K562 (cell line): Measurements from ENCODE around the gene C6orf163. TPM values are rescaled to one million over a fixed set of nuclear protein-coding genes. Genes with fewer than 3 reads are reported as not detected.
A peak's percentile ranks its signal among the peaks of the same experiment; 100 is the strongest.

Experiments used
- EP400 ChIP-seq: fragments of 450-650 bp; IDR thresholded peaks from 2 replicates; pipeline ENCODE4 v1.6.1; 2017; ENCODE audit warnings: antibody characterized with exemption, mild to moderate bottlenecking, moderate library complexity
- GABPA ChIP-seq: fragments of 200-800 bp; sonication (Bioruptor generic); conservative IDR thresholded peaks from 2 replicates; pipeline ENCODE4 v1.6.1; 2016; ENCODE audit warnings: low read depth, missing genetic modification characterization, missing compliant biosample characterization
- MEIS2 ChIP-seq: fragments of 450-650 bp; IDR thresholded peaks from 2 replicates; pipeline ENCODE4 v1.6.1; 2014; ENCODE audit warnings: mild to moderate bottlenecking; ENCODE audit not compliant: partially characterized antibody
- POLR2G ChIP-seq: fragments of 200-400 bp; formaldehyde crosslinking; IDR thresholded peaks from 2 replicates; pipeline ENCODE4 v1.6.1; 2017; ENCODE audit warnings: low read depth, mild to moderate bottlenecking, antibody characterized with exemption, low read length, moderate library complexity
- STAT5B ChIP-seq: fragments of 250-450 bp; sonication (Bioruptor Pico); IDR thresholded peaks from 2 replicates; pipeline ENCODE4 v1.8.0; 2021; ENCODE audit warnings: mild to moderate bottlenecking, inconsistent platforms
- polyA plus RNA-seq, 8 experiments: library from polyadenylated mRNA; depleted of rRNA in 4 of 8; stranded (reverse) in 5 of 8; unstranded in 3 of 8; fragments of >200 nt; fragmentation: Nextera tagmentation in 2 of 8; fragmentation: Illumina TruSeq in 1 of 8; extraction: Ambion mirVana in 2 of 8; extraction: Trizol in 1 of 8; gene quantifications; 2 replicates each; pipeline versions ENCODE4 v1.2.1 to v1.2.3, GENCODE V29; 2011 to 2014; ENCODE audit warnings: inconsistent platforms in 1 of 8, missing spikeins in 1 of 8
- total RNA-seq, 7 experiments: library from RNA; depleted of rRNA in 6 of 7; stranded (reverse); fragments of >200 nt in 6 of 7; fragmentation: Illumina TruSeq in 2 of 7; extraction: Trizol in 2 of 7; gene quantifications; 2 replicates each; pipeline versions ENCODE4 v1.2.1 to v1.2.3, GENCODE V29; 2011 to 2021; ENCODE audit warnings: low replicate concordance in 1 of 7
- TF ChIP-seq, protein P1 (sequence below), 2 experiments: IDR thresholded peaks in 1 of 2; conservative IDR thresholded peaks in 1 of 2; 2 replicates each; pipeline ENCODE4 v1.6.1; 2016; ENCODE audit warnings: low read depth in 2 of 2, mild to moderate bottlenecking in 1 of 2, missing compliant biosample characterization in 1 of 2, missing genetic modification characterization in 1 of 2, moderate library complexity in 1 of 2
- TF ChIP-seq, protein P2 (sequence below), 2 experiments: fragments of 450-650 bp in 1 of 2; sonication (generic) in 1 of 2; formaldehyde crosslinking in 1 of 2; IDR thresholded peaks; 2 replicates each; pipeline versions ENCODE4 v1.7.1 to v1.9.0; 2016 to 2022; ENCODE audit warnings: inconsistent platforms in 1 of 2, mild to moderate bottlenecking in 1 of 2, missing genetic modification reagents in 1 of 2
- TF ChIP-seq, protein P3 (sequence below), 2 experiments: fragments of 450-650 bp in 1 of 2; sonication (generic) in 1 of 2; formaldehyde crosslinking in 1 of 2; IDR thresholded peaks in 1 of 2; conservative IDR thresholded peaks in 1 of 2; 2 replicates each; pipeline versions ENCODE4 v1.6.1 to v1.8.1; 2016 to 2023; ENCODE audit warnings: mild to moderate bottlenecking in 2 of 2, moderate library complexity in 2 of 2, inconsistent platforms in 1 of 2, missing genetic modification reagents in 1 of 2
- TF ChIP-seq, protein P4 (sequence below): sonication (generic); formaldehyde crosslinking; IDR thresholded peaks from 2 replicates; pipeline ENCODE4 v1.8.1; 2023; ENCODE audit warnings: mild to moderate bottlenecking, missing genetic modification reagents

Gene C6orf163
- total and polyA plus RNA-seq, 9 of the 15 experiments (the other 6 are each of a cell fraction or from before 2014, with no cell fraction given) = 0.67 to 4.7 (median 1.5) TPM

DNA sequence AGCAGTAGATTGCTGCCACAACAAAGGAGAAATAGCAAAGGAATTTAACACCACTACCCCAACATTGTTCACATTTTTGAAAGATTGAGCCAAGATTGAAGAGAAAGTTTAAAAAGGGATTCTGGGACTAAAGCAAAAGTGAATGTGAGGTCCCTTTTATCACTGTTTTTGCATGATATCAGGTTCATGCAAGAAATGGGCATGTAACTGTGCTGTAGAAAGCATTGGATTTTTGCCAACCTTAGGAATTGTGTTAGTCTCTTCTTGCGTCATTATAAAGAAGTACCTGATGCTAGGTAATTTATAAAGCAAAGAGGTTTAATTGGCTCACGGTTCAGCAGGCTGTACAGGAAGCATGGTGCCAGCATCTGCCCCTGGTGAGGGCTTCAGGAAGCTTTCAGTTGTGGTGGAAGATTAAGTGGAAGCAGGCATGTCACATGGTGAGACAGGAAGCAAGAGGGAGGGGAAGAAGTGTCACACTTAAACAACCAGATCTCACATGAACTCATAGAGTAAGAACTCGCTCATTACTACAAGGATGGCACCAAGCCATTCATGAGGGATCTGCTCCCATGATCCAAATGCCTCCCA lies 10.9 kb upstream of the C6orf163 start (continued):
- TF ChIP-seq, protein P1, sequence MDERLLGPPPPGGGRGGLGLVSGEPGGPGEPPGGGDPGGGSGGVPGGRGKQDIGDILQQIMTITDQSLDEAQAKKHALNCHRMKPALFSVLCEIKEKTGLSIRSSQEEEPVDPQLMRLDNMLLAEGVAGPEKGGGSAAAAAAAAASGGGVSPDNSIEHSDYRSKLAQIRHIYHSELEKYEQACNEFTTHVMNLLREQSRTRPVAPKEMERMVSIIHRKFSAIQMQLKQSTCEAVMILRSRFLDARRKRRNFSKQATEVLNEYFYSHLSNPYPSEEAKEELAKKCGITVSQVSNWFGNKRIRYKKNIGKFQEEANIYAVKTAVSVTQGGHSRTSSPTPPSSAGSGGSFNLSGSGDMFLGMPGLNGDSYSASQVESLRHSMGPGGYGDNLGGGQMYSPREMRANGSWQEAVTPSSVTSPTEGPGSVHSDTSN (CRISPR knock-in tag; IDR thresholded peaks at IDR 0.05; ENCODE audit: low read depth) = no peak
- TF ChIP-seq, protein P1 (tag; conservative IDR thresholded peaks at IDR 0.05; ENCODE audit: low read depth) = peak; percentile 37; the same call in 1 of the 2 replicates
- TF ChIP-seq, protein P2, sequence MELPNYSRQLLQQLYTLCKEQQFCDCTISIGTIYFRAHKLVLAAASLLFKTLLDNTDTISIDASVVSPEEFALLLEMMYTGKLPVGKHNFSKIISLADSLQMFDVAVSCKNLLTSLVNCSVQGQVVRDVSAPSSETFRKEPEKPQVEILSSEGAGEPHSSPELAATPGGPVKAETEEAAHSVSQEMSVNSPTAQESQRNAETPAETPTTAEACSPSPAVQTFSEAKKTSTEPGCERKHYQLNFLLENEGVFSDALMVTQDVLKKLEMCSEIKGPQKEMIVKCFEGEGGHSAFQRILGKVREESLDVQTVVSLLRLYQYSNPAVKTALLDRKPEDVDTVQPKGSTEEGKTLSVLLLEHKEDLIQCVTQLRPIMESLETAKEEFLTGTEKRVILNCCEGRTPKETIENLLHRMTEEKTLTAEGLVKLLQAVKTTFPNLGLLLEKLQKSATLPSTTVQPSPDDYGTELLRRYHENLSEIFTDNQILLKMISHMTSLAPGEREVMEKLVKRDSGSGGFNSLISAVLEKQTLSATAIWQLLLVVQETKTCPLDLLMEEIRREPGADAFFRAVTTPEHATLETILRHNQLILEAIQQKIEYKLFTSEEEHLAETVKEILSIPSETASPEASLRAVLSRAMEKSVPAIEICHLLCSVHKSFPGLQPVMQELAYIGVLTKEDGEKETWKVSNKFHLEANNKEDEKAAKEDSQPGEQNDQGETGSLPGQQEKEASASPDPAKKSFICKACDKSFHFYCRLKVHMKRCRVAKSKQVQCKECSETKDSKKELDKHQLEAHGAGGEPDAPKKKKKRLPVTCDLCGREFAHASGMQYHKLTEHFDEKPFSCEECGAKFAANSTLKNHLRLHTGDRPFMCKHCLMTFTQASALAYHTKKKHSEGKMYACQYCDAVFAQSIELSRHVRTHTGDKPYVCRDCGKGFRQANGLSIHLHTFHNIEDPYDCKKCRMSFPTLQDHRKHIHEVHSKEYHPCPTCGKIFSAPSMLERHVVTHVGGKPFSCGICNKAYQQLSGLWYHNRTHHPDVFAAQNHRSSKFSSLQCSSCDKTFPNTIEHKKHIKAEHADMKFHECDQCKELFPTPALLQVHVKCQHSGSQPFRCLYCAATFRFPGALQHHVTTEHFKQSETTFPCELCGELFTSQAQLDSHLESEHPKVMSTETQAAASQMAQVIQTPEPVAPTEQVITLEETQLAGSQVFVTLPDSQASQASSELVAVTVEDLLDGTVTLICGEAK (IDR thresholded peaks at IDR 0.05) = 0 out of 2 replicates have a peak, but pooled peaks have one; percentile 19
- TF ChIP-seq, protein P2 (CRISPR knock-in tag; IDR thresholded peaks at IDR 0.05) = no peak
- no peak for TF ChIP-seq STAT5B
- TF ChIP-seq, protein P3, sequence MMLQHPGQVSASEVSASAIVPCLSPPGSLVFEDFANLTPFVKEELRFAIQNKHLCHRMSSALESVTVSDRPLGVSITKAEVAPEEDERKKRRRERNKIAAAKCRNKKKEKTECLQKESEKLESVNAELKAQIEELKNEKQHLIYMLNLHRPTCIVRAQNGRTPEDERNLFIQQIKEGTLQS (IDR thresholded peaks at IDR 0.05) = 0 out of 2 replicates have a peak, but pooled peaks have one; percentile 24
- TF ChIP-seq, protein P3 (CRISPR knock-in tag; conservative IDR thresholded peaks at IDR 0.05) = no peak
- TF ChIP-seq EP400 = 0 out of 2 replicates have a peak, but pooled peaks have one; percentile 28
- peak; percentile 56 for TF ChIP-seq GABPA (tag)
- peak; percentile 30 for TF ChIP-seq MEIS2
- TF ChIP-seq POLR2G = no peak
- TF ChIP-seq, protein P4, sequence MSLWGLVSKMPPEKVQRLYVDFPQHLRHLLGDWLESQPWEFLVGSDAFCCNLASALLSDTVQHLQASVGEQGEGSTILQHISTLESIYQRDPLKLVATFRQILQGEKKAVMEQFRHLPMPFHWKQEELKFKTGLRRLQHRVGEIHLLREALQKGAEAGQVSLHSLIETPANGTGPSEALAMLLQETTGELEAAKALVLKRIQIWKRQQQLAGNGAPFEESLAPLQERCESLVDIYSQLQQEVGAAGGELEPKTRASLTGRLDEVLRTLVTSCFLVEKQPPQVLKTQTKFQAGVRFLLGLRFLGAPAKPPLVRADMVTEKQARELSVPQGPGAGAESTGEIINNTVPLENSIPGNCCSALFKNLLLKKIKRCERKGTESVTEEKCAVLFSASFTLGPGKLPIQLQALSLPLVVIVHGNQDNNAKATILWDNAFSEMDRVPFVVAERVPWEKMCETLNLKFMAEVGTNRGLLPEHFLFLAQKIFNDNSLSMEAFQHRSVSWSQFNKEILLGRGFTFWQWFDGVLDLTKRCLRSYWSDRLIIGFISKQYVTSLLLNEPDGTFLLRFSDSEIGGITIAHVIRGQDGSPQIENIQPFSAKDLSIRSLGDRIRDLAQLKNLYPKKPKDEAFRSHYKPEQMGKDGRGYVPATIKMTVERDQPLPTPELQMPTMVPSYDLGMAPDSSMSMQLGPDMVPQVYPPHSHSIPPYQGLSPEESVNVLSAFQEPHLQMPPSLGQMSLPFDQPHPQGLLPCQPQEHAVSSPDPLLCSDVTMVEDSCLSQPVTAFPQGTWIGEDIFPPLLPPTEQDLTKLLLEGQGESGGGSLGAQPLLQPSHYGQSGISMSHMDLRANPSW (CRISPR knock-in tag) = no peak
